GM21360 (cell line): Measurements from ENCODE around the gene DBP.

ENCODE experiments used
- ATAC-seq: cut with Tn5 transposase; IDR thresholded peaks from one replicate; pipeline ENCODE4 v1.9.1; 2021; ENCODE audit warnings: mild to moderate bottlenecking, moderate library complexity; ENCODE audit not compliant: unreplicated experiment

DBP gene

GRCh38 chr19:48613852-48614435 lies 23.2 kb downstream of the DBP start:
- no peak for ATAC-seq

- ATAC-seq = no peak
Observed at GRCh38 chr19:48613024-48613851, 23.9 kb downstream of the DBP start.

- no peak for ATAC-seq
Observed at GRCh38 chr19:48611872-48612271, 25.3 kb downstream of the DBP start.

- ATAC-seq = no peak
Observed at GRCh38 chr19:48609571-48610108, 27.5 kb downstream of the DBP start.

- no peak for ATAC-seq
Observed at GRCh38 chr19:48608798-48609263, 28.3 kb downstream of the DBP start.

- no peak for ATAC-seq
Observed at GRCh38 chr19:48607359-48607755, 29.8 kb downstream of the DBP start.

GRCh38 chr19:48606463-48607358 lies 30.5 kb downstream of the DBP start, which contains the start of gene SPACA4:
SPACA4 (plus strand) TSS chr19:48606742; CDS start chr19:48606979, 237 bp downstream.
- no peak for ATAC-seq

GRCh38 chr19:48603850-48604249 lies 33.3 kb downstream of the DBP start:
- no peak for ATAC-seq

GRCh38 chr19:48603449-48603848 lies 33.7 kb downstream of the DBP start:
- ATAC-seq = no peak

- no peak for ATAC-seq
Observed at GRCh38 chr19:48603001-48603400, 34.2 kb downstream of the DBP start.

- no peak for ATAC-seq
Observed at GRCh38 chr19:48600679-48601417, 36.3 kb downstream of the DBP start.

GRCh38 chr19:48598996-48599700 lies 38.0 kb downstream of the DBP start:
- no peak for ATAC-seq

- ATAC-seq = no peak
Observed at GRCh38 chr19:48596679-48597465, 40.3 kb downstream of the DBP start.

GRCh38 chr19:48596237-48596636 lies 40.9 kb downstream of the DBP start:
- ATAC-seq = no peak

GRCh38 chr19:48595833-48596232 lies 41.3 kb downstream of the DBP start:
- no peak for ATAC-seq

- ATAC-seq = no peak
Observed at GRCh38 chr19:48595171-48595570, 42.0 kb downstream of the DBP start.

- no peak for ATAC-seq
Observed at GRCh38 chr19:48591021-48591420, 46.2 kb downstream of the DBP start.

- ATAC-seq = no peak
Observed at GRCh38 chr19:48588670-48589401, 48.3 kb downstream of the DBP start.
